CD1c-positive myeloid dendritic cell (primary cell): ENCODE measurements around the gene GRIN2D.
A peak's percentile ranks its signal among the peaks of the same experiment; 100 is the strongest.

Experiments used
- DNase-seq: peaks from one replicate; pipeline ENCODE4 v3.0.0-alpha.2; 2016; ENCODE audit errors: extremely low spot score

The GRIN2D gene

DNA sequence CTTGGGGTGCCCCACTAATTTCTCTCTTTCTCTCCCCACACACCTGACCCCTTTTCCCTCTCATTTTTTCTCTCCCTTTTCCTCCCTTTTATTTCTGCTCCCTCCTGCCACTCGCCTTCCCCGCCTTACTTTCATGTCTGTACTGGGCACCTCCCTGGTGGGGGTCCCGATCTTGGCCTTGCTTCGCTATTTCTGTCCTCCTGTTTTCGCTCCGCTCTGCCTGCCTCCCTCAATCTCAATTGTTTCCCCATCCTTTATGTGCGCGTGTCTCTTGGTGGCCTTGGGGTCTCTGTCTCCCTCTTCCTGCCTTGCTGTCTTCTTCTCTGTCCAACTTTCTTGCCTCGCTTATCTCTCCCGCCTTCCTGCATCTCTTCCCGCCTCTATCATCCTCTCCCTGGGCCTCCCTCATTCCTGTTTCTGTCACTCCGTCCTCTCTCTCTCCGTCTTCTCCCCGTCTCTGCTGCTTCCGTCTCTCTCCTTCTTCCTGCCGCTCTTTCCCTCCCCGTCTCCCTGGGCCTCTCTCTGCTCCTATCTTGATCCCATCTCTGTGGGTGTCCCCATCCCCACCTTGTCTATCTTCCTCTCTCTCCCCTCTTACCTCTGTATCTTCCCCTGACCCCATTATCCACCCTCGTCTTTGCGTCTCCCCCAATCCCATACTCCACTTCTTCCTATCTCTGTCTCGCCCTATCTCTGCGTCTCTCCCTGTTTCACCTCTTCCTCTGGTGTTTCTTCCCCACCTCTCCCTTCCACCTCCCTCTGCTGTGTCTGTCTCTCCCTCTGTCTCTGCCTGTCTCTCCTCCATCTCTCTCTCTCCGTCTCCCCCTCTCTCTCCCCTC, 4.0 kb downstream of the GRIN2D start:
- DNase-seq = no peak

DNA sequence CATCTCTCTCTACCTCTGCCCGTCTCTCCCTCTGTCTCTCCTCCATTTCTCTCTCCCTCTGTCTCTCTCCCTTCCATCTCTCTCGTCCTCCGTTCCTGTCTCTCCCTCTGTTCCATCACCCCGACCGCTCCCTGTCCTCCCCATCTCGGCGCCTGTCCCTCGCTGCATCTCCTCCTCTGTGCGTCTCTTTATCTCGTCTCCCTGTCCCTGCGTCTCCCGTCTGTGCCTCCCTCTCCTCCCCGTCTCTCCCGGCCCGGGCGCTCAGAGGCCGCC, 4.6 kb downstream of the GRIN2D start:
- no peak for DNase-seq

DNA sequence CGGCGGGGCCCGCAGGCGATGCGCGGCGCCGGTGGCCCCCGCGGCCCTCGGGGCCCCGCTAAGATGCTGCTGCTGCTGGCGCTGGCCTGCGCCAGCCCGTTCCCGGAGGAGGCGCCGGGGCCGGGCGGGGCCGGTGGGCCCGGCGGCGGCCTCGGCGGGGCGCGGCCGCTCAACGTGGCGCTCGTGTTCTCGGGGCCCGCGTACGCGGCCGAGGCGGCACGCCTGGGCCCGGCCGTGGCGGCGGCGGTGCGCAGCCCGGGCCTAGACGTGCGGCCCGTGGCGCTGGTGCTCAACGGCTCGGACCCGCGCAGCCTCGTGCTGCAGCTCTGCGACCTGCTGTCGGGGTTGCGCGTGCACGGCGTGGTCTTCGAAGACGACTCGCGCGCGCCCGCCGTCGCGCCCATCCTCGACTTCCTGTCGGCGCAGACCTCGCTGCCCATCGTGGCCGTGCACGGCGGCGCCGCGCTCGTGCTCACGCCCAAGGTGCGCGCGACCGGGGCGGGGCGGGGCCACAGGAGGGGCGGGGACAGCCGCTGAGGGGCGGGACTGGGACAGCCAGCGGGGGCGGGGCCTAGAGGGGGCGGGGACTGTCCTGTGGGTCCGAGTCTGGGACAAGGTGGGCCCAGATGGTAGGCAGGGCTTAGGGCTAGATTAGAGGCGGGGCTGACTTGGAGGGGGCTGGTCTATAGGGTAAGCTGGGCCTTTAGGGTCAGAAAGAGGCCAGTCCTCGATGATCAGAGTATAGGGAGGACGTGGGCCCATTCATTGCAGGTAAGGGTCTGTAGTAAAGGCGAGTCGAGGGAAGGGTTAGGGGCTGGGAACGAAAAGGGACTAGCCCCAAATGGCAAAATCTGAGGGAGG, 5.1 kb downstream of the GRIN2D start:
- DNase-seq = peak; percentile 88

DNA sequence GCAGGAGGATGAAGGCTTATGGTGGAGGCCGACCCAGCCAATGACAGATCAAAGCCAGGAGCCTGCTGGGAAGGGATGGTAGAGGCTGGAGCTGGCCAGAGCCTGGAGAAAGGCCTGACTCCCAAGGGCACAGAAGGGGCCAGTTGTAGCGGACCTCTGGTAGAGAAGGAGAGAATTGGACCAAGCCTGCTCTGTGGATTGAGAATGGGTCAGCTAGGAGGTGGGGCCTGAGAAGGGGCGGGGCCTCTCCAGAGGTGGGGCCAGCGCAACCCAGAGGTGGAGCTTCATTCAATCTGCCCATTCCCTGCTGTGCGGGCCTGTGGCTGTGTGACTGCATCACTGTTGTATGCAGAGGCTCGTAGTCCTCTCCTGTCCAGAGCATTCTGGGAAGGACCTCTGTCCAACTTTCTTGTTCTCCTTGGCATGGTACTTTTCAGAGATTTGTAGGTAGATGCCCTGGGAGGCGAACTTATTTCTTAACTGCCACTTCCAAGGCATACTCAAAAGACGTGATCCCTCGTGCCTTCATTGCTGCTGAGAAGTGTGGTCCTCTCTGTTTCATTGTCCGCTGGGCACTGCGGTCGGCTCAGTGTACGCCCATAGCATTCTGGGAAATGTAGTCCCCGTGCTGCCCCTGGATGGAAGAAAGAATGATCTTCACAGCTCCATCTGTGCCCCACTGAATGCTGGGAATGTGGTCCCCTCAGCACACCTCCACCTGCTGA, 6.7 kb downstream of the GRIN2D start:
- DNase-seq = peak; percentile 29

DNA sequence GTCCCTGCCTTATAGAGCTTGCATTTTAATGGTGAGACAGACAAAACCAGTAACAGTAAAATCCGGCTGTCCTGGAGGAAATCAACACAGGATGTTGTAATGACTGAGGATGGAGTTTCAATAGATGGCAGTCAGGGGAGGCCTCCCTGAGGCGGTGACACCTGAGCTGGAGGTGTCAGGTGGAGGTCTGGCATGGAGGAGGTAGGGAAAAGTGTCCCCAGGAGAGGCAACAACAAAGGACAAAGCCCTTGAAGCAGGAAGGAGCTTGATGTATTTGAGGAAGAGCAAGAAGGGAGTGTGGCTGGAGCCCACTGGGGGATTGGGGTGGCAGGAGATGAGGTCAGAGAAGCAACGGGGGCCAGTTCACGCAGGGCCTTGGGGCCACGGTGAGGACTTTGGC, 7.8 kb downstream of the GRIN2D start:
- DNase-seq = no peak

DNA sequence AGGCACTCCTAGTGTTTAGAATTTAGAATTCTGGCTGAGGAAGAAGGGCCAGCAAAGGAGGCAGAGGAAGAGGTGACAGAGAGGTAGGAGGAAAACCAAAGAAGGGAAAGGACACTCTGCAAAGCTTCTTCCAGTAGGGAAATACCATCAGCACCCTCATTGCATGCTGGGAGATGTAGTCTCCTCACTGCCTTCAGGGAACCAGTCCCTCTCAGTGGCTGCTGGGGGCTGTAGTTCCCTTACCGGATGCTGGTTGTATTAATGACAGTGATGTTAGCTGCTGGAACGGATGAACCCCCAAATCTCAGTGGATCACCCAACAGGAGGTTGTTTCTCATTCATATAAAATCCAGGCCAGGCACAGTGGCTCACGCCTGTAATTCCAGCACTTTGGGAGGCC, 10.1 kb downstream of the GRIN2D start:
- DNase-seq = peak; percentile 71

DNA sequence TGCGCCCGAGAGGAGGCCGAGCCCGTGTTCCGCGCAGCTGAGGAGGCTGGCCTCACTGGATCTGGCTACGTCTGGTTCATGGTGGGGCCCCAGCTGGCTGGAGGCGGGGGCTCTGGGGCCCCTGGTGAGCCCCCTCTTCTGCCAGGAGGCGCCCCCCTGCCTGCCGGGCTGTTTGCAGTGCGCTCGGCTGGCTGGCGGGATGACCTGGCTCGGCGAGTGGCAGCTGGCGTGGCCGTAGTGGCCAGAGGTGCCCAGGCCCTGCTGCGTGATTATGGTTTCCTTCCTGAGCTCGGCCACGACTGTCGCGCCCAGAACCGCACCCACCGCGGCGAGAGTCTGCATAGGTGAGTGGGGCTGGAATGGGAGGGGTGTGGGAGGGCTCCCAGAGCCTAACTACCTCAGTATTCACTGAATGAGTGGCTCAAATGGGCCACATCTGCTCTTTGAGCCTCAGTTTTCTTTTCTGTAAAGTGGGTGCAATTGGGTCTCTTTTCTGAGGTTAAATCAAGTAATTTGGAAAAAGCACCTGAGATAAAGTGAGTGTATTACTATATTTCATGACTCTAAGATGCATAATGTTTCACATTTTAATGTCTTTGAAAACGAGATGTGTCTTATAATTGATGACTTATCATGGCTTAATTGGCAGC, 11.7 kb downstream of the GRIN2D start:
- DNase-seq = no peak

DNA sequence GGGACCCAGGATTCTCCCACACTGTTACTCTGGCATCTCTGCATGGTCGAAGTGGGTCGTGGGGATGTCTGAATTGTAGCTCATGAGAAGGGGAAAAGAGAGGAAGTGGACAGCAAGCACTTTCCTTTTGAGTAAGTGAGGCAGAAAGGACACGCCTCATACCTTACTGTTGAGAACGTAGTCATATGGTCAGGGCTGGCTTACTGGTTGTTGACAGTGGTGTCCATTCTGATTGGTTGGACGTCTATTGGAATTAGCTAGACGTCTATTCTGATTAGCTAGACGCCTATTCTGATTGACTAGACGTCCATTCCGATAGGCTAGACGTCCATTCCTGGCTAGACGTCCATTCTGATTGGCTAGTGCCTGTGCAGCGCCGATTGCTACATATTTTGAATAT, 12.4 kb downstream of the GRIN2D start:
- peak; percentile 40 for DNase-seq

DNA sequence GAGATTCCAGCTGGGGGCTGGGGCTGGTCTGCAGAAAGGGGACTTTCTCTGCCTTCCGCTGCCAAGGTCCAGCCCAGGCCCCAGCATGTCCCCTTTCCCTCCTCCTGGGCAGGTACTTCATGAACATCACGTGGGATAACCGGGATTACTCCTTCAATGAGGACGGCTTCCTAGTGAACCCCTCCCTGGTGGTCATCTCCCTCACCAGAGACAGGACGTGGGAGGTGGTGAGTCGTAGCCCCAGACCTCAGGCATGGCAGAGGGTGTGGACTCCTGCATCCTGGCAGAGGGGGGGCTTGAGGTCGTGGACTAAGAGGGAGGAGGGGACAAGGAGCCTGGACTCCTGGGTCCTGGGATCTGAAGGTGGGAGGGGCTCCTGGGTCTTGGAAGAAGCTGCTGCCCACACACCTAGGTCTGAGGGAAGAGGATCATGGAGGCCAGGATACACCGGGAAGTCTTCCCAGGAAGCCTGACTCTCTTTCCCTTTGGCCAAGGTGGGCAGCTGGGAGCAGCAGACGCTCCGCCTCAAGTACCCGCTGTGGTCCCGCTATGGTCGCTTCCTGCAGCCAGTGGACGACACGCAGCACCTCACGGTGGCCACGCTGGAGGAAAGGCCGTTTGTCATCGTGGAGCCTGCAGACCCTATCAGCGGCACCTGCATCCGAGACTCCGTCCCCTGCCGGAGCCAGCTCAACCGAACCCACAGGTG, 20.6 kb downstream of the GRIN2D start:
- DNase-seq = no peak

DNA sequence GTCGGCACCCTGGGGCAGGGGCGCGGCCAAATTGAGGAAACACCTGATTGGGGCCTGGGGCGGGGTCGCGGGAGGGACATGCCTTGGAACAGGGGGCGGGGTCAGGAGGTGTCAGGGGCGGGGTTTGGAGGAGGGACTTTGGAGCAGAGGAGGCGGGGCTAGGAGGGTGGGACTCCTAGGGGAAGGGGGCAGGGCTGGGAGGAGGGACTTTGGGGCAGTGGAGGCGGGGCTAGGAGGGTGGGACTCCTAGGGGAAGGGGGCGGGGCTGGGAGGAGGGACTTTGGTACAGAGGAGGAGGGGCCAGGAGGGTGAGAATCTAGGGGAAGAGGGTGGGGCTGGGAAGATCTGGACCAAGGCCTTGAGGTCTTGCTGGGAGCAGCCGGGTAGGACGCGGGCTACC, 21.9 kb downstream of the GRIN2D start:
- peak; percentile 83 for DNase-seq

DNA sequence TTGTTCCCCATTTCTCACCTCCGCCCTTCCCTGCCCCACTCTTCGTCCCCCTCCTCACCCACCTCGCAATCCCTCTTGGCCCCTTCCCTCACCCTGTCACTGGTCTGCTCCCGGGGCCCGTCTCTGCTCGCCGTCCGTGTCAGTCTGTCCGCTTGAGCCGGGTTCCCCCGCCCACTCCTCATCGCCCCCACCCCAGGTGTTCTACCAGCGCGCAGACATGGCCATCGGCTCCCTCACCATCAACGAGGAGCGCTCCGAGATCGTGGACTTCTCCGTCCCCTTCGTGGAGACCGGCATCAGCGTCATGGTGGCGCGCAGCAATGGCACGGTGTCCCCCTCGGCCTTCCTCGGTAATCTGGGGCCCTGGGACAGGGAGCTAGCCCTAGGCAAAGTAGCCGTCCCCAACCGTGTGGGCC, 22.3 kb downstream of the GRIN2D start:
- DNase-seq = no peak

DNA sequence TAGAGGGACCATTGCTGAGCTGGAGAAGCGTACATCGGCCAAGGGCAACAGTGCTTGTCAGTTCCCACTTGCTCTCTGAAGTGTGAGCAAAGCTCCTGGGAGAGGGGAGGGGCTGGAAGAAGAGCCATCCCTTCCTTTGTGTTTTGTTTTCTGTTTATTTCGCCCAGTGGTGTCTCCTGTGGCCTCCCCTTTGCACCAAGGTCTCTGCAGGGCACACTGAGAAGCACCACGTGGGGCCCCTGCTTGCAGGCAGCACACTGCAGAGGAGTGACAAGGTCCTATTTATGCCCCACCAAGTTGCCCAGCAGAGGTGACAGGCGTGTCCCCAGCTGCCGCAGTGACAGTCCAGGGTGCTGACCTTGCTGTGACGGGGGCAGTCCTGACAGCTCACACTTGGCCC, 24.0 kb downstream of the GRIN2D start:
- no peak for DNase-seq

DNA sequence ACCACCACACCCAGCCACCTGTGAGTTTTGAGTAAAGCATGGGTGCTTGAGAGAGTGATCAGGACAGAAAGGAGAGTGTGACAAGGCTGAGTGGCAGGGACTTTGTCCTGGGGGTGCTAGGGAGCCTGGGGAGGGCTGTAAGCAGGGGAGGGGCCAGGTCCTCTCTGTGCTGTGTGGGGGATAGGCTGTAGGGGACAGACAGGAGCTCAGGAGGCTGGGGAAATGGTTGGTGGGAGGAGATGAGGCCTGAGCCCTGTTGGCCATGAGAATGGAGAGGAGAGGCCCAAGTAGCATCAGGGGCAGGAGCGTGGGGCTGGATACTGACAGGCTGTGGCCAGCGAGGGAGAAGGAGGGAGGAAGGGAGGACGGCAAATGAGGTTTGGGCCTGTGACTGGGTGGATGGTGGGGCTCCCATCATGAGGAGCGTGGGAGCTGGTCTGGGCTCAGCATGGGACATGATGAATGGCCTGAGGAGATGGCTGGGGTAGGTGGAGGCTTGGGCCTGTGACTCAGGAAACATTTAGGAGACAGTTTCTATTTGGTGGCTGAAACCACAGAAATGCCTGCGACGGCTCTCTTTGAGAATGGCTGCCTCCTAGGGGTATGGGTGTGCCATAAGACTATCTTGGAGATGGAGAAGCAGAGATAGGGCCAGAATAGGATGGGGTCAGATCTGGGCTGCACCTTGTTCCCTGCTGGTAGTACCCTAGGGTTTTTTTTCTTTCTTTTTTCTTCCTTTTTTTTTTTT, 25.0 kb downstream of the GRIN2D start:
- DNase-seq = no peak

DNA sequence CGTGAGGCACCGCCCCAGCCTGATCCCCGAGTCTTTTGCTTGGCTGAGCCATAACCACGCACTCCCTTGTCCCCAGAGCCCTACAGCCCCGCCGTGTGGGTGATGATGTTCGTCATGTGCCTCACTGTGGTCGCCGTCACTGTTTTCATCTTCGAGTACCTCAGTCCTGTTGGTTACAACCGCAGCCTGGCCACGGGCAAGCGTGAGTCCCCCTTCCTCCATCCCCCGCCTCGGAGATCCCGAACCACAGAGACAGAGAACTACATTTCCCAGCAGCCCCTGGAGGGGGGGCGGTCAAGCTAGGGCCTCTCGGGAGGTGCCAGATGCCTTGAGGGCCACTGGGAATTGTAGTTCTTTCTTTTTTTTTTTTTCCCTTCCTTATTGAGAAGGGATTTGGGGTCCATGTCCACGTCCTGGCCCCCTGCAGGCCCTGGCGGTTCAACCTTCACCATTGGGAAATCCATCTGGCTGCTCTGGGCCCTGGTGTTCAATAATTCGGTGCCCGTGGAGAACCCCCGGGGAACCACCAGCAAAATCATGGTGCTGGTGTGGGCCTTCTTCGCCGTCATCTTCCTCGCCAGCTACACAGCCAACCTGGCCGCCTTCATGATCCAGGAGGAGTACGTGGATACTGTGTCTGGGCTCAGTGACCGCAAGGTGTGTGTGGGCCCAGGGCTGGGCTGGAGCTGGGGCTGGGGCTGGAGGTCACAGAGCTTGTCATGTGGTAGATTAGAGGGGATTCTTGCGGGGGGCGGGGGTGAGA, 25.9 kb downstream of the GRIN2D start:
- DNase-seq = peak; percentile 72

DNA sequence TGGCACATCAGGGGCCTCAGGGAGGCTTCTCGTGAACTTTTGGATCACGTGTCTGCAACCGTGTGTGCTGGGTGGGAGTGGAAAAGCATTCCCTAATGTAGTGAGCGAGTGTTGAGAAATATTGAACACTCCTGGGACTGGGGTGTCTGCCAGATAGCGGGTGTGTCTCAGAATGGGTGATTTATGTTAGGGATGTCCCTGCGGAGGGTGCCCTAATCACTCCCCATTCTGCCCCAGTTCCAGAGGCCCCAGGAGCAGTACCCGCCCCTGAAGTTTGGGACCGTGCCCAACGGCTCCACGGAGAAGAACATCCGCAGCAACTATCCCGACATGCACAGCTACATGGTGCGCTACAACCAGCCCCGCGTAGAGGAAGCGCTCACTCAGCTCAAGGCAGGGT, 28.1 kb downstream of the GRIN2D start:
- DNase-seq = no peak

DNA sequence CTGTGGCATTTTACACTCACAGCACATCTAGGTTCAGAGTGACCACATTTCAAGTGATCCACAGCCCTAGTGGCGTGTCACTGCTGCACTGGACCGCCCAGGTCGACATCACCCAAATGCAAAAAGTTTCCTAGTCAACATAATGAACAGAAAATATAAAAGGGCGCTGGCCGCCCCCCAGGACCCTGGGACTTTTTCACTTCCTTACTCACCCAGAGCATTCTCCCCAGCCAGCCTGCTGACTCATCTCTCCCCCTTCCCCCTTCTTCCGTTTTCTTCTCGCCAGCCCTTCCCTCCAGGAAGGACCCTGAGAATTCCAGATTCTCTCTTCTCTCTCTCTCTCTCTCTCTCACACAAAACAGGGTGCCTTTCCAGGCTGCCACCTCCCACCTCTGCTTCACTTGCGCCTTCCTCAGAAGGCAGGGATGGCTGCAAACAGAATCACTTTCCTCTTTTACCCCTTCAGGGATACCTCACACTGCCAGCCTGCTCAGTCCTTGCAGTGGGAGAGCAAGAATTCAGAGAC, 31.3 kb downstream of the GRIN2D start:
- DNase-seq = peak; percentile 69

DNA sequence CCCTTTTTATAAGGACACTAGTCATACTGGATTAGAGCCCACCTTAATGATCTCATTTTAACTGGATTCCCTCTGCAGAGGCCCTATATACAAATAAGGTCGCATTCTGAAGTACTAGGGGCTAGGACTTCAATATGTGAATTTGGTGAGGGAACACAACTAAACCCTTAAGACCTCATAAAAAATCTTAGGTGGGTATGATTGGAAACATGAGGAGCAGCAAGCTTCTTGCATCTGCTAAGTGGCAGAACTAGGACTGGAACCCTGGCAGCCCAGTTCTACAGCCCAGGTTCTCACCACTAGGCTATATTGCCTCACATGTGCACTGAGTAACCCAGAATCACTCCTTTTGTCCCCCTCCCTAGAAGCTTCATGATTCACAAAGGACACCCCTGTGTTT, 35.2 kb downstream of the GRIN2D start:
- DNase-seq = no peak

DNA sequence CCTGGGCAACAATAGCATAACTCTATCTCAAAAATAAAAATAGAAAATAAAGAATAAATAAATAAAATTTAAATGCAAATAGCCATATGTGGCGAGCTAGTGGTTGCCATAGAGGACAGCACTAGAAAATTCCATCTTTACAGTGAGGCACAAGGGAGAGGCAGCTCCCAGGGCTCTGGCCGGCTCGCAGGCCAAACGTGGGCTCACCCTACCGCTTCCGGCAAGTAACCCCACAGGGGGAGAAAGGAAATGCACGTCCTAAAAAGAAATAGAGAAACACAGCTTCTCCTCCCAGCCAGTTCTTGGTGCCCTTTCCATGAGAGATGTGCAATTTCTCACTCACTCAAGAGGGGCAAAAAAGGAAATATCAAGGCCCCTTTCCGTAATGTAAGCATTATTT, 39.9 kb downstream of the GRIN2D start:
- DNase-seq = no peak

DNA sequence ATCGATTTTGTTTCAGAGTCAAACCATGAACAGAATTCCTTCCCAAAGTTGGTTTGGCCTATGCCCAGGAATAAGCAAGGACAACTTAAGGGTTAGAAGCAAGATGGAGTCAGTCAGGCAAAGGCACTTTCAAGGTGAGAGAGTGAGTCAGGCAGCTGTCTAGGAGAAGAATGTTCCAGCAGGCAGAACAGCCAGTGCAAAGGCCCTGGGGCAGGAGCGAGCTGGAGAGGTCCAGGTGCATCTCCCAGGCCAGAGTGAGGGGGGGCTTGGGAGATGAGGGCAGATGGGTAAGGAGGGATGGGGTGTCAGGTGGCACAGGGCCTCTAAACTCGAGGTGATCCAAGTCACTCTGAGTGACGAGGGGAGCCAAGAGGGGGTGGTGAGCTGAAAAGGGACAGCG, 43.1 kb downstream of the GRIN2D start:
- DNase-seq = no peak
